ENCODE data around the gene DKKL1.
"Not testable (repeated sequence)": the region's sequence is repeated elsewhere in the genome, so short reads cannot be mapped to it uniquely, and the experiment has no call there.

The DKKL1 gene

DNA sequence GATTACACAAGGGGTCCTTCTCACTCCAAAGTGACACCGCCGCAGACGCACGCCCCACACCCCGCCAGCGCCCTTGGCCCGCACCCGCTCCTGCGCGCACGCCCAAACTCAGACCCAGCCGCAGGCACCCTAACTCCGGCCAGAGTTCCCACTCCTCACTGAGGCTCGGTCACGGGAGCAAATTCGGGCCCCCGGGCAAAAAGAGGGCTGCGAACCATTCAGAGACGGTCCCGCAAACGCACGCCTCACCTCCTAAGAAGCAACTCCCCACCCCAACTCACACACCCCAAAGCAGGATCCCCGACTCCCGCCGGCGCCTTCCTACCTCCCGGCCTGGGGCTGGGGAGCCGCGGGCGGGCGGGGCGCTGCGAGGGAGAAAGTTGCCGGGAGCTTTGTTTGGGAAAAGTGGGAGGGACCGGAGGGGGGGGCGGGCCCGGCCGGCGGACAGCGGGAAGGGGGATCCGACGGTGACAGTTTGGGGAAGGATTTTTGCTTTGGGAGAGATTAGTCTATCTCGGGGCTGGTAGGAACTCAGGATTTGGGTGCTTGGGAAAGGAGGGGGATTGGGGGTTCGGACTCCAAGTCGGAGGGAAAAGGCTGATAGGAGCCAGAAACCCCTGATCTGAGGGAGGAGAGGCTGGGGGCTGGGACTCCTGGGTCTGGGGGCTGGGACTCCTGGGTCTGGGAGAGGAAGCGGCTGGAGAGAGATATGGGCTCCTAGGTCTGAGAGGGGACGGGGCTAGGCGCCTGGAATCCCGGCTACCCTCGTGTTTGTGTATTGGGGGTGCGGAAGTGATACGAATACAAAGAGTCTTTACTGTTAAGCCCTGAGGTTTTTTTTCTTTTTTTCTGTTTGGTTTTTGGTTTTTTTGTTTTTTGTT lies 1.4 kb upstream of the DKKL1 start, which contains the start of gene TEAD2:
Gene TEAD2 (minus strand): TSS at position 369 of the 881 bp plus-strand sequence. CDS start 2,341 bp downstream, outside the sequence.
- peak; percentile 88 for DNase-seq (ENCODE audit: low spot score)

DNA sequence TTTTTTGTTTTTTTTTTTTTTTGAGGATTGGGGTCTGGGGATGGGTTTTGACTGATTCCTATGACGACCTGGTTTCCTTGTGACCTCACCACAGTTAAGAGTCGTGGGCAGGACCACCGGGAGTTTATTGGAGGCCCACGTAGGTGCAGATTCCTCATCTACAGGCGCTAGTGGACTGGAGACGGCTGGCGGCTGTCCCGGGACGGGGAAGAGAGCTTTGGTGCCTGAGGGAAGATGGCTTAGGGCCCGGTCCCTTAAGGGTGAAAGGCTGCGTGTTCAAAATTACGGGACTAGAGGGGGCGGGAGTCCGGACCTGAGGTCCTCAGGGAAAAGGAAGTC lies 779 bp upstream of the DKKL1 start:
- no peak for DNase-seq (ENCODE audit: low spot score)

DNA sequence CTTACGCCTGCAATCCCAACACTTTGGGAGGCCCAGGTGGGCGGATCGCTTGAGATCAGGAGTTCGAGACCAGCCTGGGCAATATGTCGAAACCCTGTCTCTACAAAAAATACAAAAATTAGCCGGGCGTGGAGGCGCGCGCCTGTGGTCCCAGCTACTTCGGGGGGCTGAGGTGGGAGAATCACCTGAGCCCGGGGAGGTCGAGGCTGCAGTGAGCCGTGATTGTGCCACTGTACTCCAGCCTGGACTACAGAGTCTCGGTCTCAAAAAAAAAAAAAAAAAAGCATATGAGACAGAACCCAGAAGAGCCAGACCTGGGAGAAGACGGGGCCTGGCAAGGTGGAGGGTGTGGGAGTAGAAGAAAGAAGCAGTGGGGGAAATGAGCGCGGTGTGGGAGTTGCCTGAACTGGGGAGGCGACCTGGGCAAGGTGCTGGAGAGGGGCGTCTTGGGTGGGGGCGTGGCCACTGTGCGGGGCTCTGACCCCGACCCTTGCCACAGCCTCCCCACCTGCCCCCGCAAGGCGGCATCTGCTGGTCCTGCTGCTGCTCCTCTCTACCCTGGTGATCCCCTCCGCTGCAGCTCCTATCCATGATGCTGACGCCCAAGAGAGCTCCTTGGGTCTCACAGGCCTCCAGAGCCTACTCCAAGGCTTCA lies 533 bp downstream of the DKKL1 start:
- DNase-seq (ENCODE audit: low spot score) = peak; percentile 50

DNA sequence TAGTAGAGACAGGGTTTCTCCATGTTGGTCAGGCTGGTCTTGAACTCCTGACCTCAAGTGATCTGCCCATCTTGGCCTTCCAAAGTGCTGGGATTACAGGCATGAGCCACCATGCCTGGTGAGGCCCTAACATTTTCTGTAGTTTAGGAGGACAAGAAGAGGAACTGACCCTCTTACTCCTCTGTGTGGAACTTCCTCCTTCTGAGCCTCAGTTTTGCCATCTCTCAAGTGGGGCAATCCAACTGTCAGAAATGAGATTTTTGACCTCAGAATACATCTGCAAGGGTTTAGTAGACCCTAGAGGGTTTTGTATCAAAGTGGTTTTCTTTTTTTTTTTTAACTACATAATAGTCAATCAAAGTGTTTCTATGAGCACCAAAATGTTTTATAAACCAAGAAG lies 2.4 kb downstream of the DKKL1 start:
- no peak for DNase-seq (ENCODE audit: low spot score)

DNA sequence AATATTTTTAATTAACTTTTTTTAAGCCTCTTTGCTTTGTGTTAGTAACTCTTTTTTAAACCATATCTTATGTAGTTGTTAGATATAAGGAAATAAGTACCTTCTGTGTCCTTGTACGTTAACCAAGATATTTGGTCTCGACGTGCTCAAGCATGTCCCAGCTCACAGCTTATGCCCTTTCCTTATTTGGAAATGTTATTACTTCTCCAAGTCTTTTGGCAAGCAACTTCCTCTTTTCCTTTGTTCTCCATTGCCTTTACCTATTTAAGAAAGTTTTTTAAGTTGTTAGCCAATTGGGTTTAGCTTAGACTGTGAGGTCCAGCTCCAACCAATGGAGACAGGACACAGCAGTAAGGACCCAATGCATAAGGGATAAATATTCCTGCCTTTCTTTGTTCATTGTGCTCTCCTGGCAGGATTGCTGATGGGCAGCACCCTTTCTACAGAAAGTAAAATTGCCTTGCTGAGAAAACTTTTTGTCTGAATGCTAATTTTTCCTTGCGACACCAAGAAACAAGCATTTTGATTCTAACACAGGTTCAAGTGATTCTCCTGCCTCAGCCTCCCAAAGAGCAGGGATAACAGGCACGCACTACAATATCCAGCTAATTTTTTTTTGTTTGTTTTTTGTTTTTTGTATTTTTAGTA lies 5.2 kb downstream of the DKKL1 start:
- no peak for DNase-seq (ENCODE audit: low spot score)

DNA sequence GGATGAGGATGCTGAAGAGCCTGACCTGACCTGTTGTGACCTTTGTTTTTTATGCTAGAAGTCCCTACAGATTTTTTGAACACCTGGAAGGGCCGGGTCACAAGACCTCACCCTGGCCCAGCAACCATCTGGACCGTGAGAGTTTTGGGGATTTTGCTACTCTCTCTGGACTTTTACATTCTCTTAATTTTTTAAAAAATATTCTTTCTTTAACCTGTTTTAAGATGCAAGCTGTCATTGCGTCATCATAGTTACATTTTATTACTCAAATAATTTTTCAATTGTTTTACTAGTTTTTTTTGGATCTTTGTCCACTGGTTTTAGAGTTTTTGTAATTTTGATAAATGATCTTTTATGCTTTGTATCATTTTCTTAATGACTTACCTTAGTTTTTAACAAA lies 7.5 kb downstream of the DKKL1 start:
- DNase-seq (ENCODE audit: low spot score) = no peak

DNA sequence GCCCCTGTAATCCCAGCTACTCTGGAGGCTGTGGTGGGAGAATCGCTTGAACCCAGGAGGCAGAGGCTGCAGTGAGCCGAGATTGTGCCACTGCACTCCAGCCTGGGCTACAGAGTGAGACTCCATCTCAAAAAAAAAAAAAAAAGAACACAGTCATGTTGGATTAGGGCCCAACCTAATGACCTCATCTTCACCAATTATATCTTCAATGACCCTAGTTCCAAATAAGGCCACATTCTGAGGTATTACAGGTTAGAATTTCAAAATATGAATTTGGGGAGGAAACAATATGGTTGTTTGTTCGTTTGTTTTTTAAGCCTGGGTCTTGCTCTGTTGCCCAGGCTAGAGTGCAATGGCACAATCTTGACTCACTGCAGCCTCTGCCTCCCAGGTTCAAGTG lies 9.5 kb downstream of the DKKL1 start:
- not testable (repeated sequence) for DNase-seq (ENCODE audit: low spot score)

DNA sequence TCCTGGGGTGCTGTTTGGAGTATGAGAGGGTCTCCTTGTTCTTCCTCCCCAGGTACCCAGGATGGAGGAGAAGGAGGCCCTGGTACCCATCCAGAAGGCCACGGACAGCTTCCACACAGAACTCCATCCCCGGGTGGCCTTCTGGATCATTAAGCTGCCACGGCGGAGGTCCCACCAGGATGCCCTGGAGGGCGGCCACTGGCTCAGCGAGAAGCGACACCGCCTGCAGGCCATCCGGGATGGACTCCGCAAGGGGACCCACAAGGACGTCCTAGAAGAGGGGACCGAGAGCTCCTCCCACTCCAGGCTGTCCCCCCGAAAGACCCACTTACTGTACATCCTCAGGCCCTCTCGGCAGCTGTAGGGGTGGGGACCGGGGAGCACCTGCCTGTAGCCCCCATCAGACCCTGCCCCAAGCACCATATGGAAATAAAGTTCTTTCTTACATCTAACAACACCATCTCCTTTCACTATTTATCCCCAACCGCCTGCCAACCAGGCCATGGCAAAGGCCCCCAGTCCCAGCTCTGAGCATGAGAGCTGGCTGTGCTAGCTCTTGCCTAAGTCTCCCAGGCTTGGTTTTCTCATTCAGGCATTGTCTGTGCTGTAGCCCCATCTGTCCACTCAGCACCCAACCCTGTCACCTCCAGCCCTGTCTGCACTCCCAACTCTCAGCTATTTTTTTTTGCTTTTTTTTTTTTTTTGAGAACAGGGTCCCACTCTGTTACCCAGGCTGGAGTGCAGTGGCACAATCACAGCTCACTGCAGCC lies 11.2 kb downstream of the DKKL1 start:
- no peak for DNase-seq (ENCODE audit: low spot score)

DNA sequence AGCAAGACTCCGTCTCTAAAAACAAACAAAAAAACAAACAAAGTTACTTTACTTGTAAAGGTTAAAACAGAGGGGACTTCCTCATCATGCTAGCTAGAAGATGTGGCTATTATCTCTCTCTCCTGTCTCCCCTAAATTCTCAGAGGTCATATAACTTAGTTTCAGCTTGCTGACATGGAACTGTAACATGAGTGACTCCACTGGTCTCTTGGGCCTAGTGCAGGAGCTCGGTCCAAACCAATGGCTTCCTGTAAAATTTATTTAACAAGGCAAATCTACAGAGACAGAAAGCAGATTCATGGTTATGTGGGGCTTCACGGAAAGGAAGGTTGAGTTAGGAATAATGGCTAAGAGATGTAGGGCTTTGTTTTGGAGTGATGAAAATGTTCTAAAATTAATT lies 14.8 kb downstream of the DKKL1 start:
- DNase-seq (ENCODE audit: low spot score) = no peak

DNA sequence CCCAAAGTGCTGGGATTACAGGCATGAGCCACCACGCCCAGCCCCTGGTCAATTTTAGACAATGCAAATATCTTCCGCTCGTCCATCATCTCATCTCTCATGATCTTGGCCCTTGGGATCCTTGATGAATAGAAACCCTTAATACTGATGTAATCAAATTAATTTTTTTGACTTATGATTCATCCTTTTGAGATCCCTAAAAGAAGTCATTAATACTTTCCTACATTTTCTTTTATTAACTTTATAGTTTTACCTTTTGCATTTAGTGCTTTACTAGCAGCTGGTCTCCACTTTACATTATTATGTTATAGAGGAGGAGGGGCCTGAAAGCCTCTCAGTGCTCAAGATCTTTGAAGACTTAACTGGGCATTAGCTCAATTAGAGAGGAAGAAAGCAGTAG lies 16.7 kb downstream of the DKKL1 start:
- no peak for DNase-seq (ENCODE audit: low spot score)

DNA sequence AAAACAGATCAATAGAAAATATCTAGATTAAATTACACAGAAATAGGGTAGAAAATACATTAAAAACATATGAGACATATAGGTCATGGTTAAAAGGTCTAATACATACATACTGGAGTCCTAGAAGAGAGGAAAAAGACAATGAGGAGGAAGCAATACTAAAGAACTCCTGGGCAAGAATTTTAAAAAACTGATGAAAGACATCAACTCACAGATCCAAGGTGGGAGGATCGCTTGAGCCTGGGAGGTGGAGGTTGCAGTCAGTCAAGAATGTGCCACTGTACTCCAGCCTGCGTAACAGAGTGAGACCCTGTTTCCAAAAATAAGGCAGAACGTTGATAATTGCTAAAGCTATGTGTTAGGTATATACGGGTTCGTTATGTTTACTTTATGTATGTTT lies 19.0 kb downstream of the DKKL1 start:
- DNase-seq (ENCODE audit: low spot score) = no peak

DNA sequence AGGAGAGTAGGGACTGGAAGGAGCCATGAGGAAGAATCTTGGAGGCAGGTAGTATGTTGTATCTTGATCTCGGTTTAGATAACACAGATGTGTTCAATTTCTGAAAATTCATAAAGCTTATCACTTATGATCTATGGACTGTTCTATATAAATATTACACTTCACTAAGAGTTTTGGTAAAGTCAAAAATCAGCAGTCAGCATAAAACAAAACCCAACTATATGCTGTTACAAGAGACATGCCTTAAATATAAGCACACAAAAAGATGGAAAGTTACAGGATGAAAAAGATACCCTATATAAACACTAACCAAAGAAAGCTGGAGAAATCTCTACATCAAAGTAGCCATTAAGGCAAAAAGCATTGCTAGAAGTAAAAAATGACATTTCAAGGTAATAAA lies 19.9 kb downstream of the DKKL1 start:
- DNase-seq (ENCODE audit: low spot score) = no peak

DNA sequence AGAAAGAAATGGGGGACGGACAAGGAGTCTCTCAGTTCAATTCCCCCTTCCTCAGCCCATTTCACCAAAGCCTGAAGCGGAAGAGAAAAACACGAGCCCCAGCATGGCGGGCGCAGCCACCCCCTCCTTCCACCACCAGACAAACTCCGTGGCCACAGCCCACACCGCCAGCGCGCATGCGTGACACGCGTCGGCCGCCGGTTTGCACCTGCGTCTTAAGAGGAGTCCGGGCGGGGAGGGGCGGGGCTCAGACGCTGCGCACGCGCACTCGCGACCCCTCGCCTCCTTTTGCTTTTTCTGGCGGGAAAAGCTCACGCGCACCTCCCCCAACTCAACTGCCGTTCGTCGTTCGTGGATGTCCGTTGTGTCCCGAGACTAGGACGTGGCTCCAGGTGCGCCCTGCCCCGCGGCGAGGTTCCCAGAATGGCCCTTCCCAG lies 24.3 kb downstream of the DKKL1 start, which contains the start of gene KASH5:
Gene KASH5 (plus strand): TSS at position 314 of the 437 bp plus-strand sequence. CDS start 2,635 bp downstream, outside the sequence.
- DNase-seq (ENCODE audit: low spot score) = no peak

DNA sequence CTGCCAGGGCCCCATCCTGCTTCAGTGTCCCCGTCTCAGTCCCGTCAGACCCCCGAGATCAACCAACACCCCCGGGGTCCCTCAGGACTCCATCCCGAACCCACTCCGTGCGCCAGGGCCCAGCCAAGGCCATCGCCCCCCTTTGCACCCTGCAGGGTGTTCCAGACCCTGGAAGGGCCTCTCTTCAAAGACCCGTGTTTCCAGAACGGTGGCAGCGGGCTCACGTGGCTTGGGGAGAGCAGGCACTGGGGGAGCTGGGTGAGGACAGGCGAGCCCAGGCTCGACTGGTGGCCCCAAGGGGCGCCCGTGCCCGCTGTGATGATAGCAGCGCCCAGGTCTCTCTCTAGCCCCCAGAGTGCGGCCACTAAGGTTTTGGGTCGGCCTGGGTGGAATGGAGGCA lies 25.7 kb downstream of the DKKL1 start:
- DNase-seq (ENCODE audit: low spot score) = no peak

DNA sequence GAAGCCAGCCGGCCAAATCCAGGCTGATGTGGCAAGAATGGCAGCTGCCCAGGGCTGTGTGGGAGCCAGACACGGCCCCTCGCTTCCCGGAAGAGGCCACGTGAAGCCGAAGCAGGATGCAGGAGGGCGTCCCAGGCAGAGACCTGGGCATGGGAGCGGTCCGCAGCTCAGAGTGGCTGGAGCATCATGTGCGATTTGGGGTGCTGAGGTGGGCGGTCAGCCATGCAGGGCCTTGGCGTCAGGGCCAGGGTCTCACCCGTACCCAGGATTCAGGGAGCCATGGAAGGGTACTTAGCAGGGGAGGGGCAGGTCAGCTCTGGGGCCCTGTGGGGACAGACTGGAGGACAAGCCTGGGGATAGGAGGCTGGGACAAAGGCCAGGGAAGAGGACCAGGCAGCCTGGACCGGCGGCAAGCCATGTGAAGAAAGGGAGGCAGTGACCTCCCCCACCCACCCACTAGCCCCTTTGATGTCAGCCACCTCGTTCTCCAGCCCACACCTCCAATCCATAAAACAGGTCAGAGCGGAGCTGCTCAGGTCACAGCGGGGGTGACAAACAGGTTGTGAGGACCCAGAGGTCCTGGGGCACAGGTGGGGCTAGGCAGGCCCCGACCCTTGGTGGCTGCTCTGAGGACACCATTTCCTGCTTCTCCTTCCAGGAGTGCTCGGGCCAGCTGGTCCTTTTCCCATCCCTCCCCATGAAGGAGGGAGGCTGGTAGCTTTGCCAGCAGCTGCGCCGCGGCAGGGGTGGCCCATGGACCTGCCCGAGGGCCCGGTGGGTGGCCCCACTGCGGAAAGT lies 26.7 kb downstream of the DKKL1 start:
- DNase-seq (ENCODE audit: low spot score) = no peak

DNA sequence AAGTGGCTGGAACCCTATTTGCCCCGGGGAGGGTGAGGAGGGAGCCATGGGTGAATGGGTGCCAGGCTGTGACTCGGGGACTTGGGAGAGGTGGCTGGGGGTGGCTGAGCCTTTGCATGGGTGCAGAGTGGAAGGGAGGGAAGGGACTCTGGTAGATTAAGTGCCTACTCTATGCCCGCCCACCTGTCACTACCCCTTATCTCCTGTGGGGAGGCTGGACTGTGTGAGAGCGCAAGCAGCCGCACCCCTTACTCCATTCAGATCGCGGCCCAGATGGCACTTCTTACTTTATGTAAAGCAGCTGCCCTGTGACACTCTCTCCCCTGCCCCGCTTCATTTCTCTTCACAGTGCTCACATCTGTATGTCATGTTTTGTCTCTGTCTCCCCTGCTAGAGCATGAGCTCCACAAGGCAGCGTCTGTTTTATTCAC lies 27.3 kb downstream of the DKKL1 start:
- DNase-seq (ENCODE audit: low spot score) = no peak

DNA sequence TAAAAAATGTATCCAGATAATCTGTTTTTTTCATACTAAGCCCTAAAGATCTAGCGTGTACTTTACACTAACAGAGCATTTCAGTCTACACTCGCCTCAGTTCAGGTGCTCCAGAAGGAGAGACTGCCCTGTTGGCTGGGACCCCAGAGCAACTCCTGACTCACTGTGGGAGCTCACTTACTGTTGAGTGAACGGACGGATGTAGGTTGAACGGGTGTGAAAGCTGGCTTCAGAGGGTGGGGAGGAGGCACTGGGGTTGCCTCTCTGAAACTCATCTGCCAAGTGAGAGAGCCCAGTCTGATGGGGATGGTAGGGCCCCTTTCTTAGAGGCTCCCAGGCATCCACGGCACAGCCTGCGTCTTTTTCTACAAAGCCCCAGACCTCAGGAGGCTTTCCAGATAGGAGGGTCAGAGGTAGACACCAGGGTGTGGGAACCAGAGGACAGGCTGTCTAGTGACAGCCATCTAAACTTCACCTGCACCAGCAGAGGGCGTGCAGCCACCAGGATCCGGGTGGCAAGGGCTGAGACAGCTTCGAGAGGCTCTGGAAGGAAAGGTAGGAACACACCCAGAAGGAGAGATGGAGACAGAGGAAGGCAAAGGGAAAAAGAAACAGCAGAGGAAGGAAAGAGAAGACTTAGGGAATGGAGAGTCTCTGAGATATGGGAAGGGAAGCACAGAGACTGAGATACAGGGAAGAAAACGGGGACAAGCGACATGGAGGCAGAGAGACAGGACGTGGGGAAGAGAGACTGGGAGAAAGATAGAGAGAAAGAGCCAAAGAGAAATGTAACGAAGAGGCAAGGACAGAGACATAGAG lies 28.1 kb downstream of the DKKL1 start:
- peak; percentile 84 for DNase-seq (ENCODE audit: low spot score)

DNA sequence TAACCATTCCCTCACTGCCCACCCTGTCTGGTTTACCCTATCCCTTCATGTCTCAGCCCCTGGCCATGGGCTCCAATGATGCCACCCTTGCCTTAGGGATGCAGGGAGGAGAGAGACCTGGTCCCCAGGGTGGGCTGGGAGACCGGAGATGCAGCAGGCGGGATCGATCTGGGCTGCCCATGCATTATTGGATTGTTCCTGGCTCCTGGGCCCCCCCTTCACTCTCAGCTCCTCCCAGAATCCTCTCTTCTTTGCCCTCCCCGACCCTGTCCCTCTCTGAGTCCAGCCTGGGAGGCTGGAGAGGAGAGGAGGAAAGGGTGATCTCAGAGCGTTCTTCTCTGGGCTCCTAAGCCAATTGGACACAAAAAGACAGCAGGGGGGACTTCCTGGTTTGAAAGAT lies 30.2 kb downstream of the DKKL1 start:
- DNase-seq (ENCODE audit: low spot score) = no peak

DNA sequence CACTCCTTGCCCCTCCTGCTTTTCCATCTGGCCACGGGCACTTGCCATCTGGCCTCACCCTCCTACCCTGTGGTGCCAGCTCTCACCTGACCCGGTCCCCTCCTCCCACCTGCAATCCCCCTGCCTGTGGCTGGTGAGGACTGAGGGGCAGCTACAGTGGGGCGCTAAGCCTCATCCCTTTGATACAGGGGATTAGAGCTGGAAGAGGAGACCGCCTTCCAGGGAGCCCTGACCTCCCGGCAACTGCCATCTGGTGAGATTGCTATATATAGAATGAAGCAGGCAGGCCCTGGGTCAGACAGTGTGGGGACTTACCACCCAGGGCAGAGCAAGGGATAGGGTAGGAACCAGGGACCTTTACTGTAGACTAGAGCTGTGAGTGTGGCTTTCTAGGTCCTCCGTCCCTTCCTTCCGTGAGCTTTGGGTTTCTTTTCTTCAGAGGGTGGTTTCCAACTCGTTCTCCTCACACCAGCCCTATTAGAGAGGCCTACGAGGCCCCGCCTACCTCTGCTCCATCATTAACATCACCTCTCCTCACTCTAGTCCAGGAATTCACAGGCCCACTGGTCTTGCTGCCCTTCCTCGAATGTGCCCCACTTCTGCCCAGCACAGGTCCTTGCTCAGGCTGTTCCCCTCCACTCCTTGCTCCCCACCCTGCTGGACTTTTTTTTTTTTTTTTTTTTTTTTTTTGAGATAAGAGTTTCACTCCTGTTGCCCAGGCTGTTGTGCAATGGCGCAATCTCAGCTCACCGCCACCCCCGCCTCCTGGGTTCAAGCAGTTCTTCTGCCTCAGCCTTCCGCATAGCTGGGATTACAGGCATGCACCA lies 32.1 kb downstream of the DKKL1 start:
- DNase-seq (ENCODE audit: low spot score) = no peak

All from ecto neural progenitor cell (in vitro differentiated cells).